Measurements from ENCODE around the gene DPEP2.
"Not testable (repeated sequence)": the region's sequence is repeated elsewhere in the genome, so short reads cannot be mapped to it uniquely, and the experiment has no call there.

DNA sequence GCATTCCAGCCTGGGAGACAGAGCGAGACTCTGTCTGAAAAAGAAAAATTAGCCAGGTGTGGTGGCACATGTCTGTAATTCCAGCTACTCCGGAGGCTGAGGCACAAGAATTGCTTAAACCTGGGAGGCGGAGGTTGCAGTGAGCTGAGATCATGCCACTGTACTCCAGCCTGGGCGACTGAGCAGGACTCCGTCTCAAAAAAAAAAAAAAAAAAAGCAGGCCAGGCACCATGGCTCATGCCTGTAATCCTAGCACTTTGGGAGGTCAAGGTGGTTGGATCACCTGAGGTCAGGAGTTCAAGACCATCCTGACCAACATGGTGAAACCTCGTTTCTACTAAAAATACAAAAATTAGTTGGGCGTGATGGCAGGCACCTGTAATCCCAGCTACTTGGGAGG is 27.0 kb downstream of the DPEP2 start:
- TF ChIP-seq, protein P1, sequence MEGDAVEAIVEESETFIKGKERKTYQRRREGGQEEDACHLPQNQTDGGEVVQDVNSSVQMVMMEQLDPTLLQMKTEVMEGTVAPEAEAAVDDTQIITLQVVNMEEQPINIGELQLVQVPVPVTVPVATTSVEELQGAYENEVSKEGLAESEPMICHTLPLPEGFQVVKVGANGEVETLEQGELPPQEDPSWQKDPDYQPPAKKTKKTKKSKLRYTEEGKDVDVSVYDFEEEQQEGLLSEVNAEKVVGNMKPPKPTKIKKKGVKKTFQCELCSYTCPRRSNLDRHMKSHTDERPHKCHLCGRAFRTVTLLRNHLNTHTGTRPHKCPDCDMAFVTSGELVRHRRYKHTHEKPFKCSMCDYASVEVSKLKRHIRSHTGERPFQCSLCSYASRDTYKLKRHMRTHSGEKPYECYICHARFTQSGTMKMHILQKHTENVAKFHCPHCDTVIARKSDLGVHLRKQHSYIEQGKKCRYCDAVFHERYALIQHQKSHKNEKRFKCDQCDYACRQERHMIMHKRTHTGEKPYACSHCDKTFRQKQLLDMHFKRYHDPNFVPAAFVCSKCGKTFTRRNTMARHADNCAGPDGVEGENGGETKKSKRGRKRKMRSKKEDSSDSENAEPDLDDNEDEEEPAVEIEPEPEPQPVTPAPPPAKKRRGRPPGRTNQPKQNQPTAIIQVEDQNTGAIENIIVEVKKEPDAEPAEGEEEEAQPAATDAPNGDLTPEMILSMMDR (IDR thresholded peaks at IDR 0.05), result not testable (repeated sequence)
- TF ChIP-seq EP300 (IDR thresholded peaks at IDR 0.05), result not testable (repeated sequence)

Measured in stomach (tissue), 4 donors.